GM10847 (cell line): ENCODE measurements around the gene PTCH2.

Experiments used
- POLR2A ChIP-seq: IDR thresholded peaks from 2 replicates; pipeline ENCODE4 v1.6.1; 2011; ENCODE audit not compliant: insufficient read length; ENCODE audit errors: extremely low read depth

The PTCH2 gene

DNA sequence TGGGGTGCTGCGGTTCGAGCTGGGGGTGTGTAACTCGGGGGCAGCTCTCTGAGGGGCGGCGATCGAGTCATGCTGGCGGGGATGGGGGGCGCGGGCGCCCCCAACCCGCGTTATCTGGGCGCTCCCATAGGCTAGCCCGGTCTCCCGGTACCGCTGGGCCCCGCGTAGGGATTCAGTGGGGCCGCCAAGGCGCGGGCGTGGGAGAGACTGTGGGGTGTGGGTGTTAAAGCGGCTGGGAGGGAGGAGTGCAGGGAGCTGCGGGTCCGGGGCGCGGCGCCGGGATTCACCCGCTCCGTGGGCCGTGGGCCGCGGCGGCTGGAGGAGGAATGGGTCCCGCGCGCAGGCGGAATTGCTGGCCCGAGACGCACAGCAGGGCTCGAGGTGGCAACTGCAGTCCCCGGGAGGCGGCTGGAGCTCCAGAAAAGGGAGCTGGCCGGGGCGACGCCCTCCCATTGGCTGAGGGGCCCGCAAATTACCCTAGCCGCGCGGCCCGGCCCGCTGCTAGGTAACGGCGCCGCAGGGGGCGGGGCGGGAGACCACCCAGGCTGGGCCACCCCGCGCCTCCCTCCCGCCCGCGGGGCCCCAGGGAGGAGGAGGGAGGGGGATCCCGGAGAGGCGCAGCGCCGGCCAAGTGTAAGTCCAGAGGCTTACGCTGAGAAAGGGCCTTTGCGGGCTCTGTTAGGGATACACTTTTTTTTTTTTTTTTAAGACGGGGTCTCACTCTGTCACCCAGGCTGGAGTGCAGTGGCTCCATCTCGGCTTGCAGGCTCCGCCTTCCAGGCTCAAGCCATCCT, at the start of gene PTCH2:
Gene PTCH2 (minus strand): TSS at position 392 of the 794 bp plus-strand sequence. CDS start 321 bp downstream, at position 71.
- no peak for TF ChIP-seq POLR2A

DNA sequence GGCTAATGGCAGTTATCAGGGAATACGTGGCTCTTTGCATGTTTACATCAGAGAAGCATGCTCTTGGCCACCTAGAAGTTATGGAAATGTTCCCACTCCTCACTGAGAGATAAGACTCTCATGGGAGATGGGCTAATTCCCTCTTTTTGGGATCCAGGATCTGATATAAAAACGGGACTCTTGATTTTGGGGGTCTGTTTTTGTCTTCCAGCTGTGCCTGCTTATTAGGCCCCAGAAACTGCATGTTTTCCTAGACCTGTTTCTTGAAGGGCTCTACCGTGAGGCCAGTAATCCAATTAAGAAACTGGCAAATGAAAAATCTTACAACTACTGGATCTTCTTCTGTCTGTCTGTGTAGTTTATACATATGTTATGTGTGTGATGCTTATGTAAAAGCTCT, 47.0 kb upstream of the PTCH2 start:
- no peak for TF ChIP-seq POLR2A

- no peak for TF ChIP-seq POLR2A
These were observed 42.4 kb upstream of the PTCH2 start for GRCh38 chr1:44885406-44885805.

- TF ChIP-seq POLR2A: no peak
These were observed 41.7 kb upstream of the PTCH2 start for GRCh38 chr1:44884746-44885145.

DNA sequence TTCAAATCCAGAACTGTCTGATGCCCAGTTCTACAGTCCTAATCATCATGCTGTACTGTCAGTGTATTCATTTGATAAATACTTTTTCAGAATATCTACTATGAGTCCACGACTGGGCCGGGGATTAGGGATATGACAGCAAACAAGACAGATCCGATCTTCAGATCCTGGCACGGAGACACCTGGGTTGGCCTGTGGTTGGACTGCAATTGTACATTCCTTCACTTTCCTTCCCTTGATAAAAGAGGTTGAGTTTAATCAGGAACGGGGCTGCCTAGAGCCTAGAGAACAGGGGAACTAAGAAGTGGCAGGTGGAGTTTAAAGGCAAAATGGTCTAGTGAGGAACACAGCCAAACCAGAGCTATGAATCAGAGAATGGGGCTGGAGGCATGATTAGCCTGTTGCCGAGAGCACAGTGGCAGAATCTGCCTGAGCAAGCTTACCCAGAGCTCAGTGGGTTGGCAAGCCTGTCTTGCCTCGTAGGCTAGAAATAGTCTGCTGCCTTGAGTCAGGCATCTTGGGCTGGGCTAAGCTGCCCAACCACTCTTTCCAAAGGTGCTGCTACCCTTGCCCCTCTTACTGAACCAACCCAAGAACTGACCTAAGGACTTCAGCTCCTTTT, 38.1 kb upstream of the PTCH2 start:
- no peak for TF ChIP-seq POLR2A

GRCh38 chr1:44874155-44874554, 31.1 kb upstream of the PTCH2 start:
- no peak for TF ChIP-seq POLR2A

GRCh38 chr1:44870096-44870495, 27.0 kb upstream of the PTCH2 start:
- TF ChIP-seq POLR2A: no peak

- TF ChIP-seq POLR2A: no peak
These were observed 24.7 kb upstream of the PTCH2 start for GRCh38 chr1:44867801-44868200.

- no peak for TF ChIP-seq POLR2A
These were observed 19.9 kb upstream of the PTCH2 start for GRCh38 chr1:44862829-44863401.

- TF ChIP-seq POLR2A: no peak
These were observed 17.9 kb upstream of the PTCH2 start for GRCh38 chr1:44860891-44861425.

GRCh38 chr1:44860331-44860730, 17.3 kb upstream of the PTCH2 start:
- TF ChIP-seq POLR2A: no peak

- TF ChIP-seq POLR2A: no peak
These were observed 14.4 kb upstream of the PTCH2 start for GRCh38 chr1:44857446-44857845.

- no peak for TF ChIP-seq POLR2A
These were observed 12.7 kb upstream of the PTCH2 start for GRCh38 chr1:44855742-44856141.

DNA sequence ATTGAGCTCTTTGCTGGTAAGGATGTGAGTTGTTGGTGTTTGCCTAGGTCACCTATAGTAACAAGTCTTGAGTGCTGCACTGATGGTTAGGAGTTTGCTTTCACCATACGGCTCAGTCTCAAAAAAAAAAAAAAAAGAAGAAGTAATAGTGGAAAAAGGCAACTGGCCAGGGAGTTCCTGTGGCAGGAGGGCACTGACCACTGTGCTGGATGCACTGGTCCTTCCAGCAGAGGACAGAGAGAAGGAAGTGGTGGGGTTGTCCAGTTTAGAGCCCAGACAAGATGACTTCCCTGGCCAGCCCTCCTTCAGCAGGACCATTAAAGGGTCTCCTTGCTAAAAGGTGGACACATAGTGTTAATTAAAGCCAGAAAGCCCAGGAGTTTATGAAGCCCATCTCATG, 11.9 kb upstream of the PTCH2 start:
- TF ChIP-seq POLR2A: no peak

DNA sequence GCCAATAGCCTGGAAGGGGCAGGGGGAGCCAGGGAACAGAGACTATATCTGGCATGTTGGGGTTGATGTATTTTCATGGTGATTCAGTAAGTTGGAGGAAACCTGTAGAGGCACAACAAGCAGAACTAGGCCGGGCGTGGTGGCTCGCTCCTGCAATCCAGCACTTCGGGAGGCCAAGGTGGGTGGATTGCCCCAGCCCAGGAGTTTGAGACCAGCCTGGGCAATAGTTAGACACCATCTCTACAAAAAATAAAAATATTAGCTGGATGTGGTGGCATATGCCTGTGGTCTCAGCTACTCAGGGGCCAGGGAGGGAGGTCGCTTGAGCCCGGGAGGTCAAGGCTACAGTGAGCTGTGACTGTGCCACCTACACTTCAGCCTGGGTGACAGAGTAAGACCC, 10.1 kb upstream of the PTCH2 start:
- no peak for TF ChIP-seq POLR2A

DNA sequence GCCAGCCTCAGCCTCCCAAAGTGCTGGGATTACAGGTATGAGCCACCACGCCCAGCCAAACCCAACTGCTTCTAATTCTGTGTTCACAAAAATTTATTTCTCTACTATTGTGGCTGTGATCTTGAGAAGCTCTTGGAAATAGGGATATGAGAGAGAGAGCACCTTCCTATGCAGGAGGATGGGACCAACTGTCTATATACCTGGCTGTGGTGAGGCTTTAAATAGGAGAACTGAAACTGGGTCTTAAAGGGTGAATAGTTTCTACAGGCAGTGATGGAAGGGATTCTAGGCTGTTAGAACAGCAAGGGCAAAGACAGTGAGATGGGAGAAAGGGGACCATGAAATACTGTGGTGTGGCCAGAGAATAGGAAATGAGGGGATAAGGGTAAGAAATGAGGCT, 8.3 kb upstream of the PTCH2 start:
- no peak for TF ChIP-seq POLR2A
